ENCODE data around the gene MRC1.

- TF ChIP-seq EZH2 (IDR thresholded peaks at IDR 0.05), result no peak
- TF ChIP-seq CTCF (IDR thresholded peaks at IDR 0.05 in 2 of 3, conservative IDR thresholded peaks at IDR 0.05 in 1 of 3; ENCODE audit: borderline replicate concordance in 1 of 3, insufficient read depth in 1 of 3, low read depth in 2 of 3, low read length in 2 of 3), result no peak
- no peak for TF ChIP-seq MAX (IDR thresholded peaks at IDR 0.05)
- TF ChIP-seq POLR2A (IDR thresholded peaks at IDR 0.05; ENCODE audit: borderline replicate concordance, extremely low read depth, insufficient read depth, insufficient read length), result no peak
- no peak for TF ChIP-seq TCF7L2 (IDR thresholded peaks at IDR 0.05; ENCODE audit: borderline replicate concordance, extremely low read depth, insufficient read depth, insufficient read length)
- TF ChIP-seq POLR2AphosphoS5 (IDR thresholded peaks at IDR 0.05; ENCODE audit: low read depth, low read length), result no peak
- no peak for TF ChIP-seq ZNF274 (IDR thresholded peaks at IDR 0.05; ENCODE audit: low read depth, low read length)
- TF ChIP-seq RAD21 (IDR thresholded peaks at IDR 0.05; ENCODE audit: low read depth), result no peak
- no peak for TF ChIP-seq REST (IDR thresholded peaks at IDR 0.05; ENCODE audit: low read depth)
Measured at GRCh38 chr10:17954861-17955260, 145.7 kb downstream of the MRC1 start.

Data from HCT116 (cell line).